Measurements from ENCODE around the gene NUDT3.

DNA sequence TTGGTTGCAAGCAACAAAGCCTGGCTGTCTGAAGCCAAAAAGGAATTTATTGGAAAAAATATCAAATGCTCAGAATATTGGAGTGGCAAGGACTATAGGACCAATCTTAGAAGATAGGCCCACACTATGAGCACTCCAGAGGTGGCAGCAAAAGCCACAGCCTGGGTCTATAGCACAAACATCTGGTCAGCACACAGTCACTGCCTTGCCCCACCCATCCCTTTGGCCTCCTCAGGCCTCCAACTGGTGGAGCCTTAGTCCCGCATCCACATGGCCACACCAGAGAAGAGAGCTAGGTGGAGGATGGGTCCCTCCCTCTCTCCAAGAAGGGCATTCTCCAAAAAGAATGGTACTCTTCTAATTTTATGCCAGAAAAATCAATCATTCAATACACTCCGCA lies 14.0 kb downstream of the NUDT3 start:
- TF ChIP-seq, protein P1, sequence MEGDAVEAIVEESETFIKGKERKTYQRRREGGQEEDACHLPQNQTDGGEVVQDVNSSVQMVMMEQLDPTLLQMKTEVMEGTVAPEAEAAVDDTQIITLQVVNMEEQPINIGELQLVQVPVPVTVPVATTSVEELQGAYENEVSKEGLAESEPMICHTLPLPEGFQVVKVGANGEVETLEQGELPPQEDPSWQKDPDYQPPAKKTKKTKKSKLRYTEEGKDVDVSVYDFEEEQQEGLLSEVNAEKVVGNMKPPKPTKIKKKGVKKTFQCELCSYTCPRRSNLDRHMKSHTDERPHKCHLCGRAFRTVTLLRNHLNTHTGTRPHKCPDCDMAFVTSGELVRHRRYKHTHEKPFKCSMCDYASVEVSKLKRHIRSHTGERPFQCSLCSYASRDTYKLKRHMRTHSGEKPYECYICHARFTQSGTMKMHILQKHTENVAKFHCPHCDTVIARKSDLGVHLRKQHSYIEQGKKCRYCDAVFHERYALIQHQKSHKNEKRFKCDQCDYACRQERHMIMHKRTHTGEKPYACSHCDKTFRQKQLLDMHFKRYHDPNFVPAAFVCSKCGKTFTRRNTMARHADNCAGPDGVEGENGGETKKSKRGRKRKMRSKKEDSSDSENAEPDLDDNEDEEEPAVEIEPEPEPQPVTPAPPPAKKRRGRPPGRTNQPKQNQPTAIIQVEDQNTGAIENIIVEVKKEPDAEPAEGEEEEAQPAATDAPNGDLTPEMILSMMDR (IDR thresholded peaks at IDR 0.05), result no peak
- TF ChIP-seq MEF2A (IDR thresholded peaks at IDR 0.05; ENCODE audit: borderline replicate concordance, low read depth) (no peak), EP300 (IDR thresholded peaks at IDR 0.05; ENCODE audit: borderline replicate concordance in 1 of 2, low read depth in 1 of 2, low read length in 1 of 2) (no peak), FOSL2 (IDR thresholded peaks at IDR 0.05; ENCODE audit: borderline replicate concordance, low read depth) (no peak), CHD2 (IDR thresholded peaks at IDR 0.05; ENCODE audit: low read length, partially characterized antibody) (no peak), POLR2AphosphoS5 (IDR thresholded peaks at IDR 0.05; ENCODE audit: low read depth, low read length) (no peak)
- TF ChIP-seq, protein P2, sequence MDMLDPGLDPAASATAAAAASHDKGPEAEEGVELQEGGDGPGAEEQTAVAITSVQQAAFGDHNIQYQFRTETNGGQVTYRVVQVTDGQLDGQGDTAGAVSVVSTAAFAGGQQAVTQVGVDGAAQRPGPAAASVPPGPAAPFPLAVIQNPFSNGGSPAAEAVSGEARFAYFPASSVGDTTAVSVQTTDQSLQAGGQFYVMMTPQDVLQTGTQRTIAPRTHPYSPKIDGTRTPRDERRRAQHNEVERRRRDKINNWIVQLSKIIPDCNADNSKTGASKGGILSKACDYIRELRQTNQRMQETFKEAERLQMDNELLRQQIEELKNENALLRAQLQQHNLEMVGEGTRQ (IDR thresholded peaks at IDR 0.05; ENCODE audit: borderline replicate concordance, low read depth, low read length), result no peak
- TF ChIP-seq, protein P3, sequence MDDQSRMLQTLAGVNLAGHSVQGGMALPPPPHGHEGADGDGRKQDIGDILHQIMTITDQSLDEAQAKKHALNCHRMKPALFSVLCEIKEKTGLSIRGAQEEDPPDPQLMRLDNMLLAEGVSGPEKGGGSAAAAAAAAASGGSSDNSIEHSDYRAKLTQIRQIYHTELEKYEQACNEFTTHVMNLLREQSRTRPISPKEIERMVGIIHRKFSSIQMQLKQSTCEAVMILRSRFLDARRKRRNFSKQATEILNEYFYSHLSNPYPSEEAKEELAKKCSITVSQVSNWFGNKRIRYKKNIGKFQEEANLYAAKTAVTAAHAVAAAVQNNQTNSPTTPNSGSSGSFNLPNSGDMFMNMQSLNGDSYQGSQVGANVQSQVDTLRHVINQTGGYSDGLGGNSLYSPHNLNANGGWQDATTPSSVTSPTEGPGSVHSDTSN (IDR thresholded peaks at IDR 0.05), result no peak
- TF ChIP-seq, protein P4, sequence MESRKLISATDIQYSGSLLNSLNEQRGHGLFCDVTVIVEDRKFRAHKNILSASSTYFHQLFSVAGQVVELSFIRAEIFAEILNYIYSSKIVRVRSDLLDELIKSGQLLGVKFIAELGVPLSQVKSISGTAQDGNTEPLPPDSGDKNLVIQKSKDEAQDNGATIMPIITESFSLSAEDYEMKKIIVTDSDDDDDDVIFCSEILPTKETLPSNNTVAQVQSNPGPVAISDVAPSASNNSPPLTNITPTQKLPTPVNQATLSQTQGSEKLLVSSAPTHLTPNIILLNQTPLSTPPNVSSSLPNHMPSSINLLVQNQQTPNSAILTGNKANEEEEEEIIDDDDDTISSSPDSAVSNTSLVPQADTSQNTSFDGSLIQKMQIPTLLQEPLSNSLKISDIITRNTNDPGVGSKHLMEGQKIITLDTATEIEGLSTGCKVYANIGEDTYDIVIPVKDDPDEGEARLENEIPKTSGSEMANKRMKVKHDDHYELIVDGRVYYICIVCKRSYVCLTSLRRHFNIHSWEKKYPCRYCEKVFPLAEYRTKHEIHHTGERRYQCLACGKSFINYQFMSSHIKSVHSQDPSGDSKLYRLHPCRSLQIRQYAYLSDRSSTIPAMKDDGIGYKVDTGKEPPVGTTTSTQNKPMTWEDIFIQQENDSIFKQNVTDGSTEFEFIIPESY (IDR thresholded peaks at IDR 0.05; ENCODE audit: borderline replicate concordance, low read depth), result no peak
